A673 (cell line): Measurements from ENCODE around the gene CDC37L1.

Experiments
- EZH2 ChIP-seq: fragments of 200-600 bp; sonication (generic); IDR thresholded peaks from 2 replicates; pipeline ENCODE4 v1.6.1; 2017; ENCODE audit warnings: borderline replicate concordance, low read depth, mild to moderate bottlenecking, mixed read lengths, antibody characterized with exemption, low read length; ENCODE audit not compliant: poor library complexity, severe bottlenecking
- TF ChIP-seq, protein P1 (sequence below): fragments of 300-800, 200-600 bp; sonication (generic); conservative IDR thresholded peaks from 2 replicates; pipeline ENCODE4 v1.5.1; 2017; ENCODE audit warnings: low read depth, mild to moderate bottlenecking, antibody characterized with exemption, low read length, moderate library complexity, mixed read lengths

DNA sequence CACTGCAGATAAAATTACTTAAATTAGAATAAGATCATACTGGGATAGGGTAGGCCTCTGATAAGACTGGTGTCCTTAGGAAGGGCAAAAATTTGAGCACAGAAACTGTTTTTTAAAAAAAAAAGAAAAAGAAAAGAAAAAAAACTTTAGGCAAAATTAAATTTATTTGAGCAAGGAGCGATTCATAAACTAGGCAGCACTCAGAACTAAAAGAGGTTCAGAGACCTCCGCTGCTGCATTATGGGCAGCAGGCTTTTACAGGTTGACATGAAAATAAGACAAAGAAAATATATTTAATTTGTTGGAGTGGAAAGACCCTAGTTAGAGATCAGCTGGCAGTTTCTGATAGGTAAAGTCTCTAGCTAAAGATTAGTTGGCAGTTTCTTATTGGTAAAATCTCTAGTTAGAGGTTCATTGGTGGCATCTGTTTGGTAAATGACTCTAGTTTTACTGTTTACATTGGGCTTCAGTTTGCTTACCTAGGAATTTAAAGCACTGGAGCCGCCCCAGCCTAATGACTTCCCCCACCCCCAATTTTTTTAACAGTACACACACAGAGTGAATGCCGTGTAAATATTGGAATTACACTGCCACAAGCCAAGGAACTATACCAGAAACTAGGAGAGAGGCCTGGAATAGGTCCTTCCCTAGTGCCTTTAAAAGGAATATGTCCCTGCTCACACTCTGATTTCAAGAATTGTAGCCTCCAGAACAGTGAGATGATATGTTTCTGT is 21.8 kb upstream of the CDC37L1 start:
- TF ChIP-seq, protein P1, sequence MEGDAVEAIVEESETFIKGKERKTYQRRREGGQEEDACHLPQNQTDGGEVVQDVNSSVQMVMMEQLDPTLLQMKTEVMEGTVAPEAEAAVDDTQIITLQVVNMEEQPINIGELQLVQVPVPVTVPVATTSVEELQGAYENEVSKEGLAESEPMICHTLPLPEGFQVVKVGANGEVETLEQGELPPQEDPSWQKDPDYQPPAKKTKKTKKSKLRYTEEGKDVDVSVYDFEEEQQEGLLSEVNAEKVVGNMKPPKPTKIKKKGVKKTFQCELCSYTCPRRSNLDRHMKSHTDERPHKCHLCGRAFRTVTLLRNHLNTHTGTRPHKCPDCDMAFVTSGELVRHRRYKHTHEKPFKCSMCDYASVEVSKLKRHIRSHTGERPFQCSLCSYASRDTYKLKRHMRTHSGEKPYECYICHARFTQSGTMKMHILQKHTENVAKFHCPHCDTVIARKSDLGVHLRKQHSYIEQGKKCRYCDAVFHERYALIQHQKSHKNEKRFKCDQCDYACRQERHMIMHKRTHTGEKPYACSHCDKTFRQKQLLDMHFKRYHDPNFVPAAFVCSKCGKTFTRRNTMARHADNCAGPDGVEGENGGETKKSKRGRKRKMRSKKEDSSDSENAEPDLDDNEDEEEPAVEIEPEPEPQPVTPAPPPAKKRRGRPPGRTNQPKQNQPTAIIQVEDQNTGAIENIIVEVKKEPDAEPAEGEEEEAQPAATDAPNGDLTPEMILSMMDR, result no peak
- TF ChIP-seq EZH2, result no peak
